H1 (cell line): Measurements from ENCODE around the gene CFAP157. TPM values are rescaled to one million over a fixed set of nuclear protein-coding genes. Genes with fewer than 3 reads are reported as not detected.

ENCODE experiments used
- CTCF ChIA-PET: fragments of 300-600 bp; sonication (Branson Sonifier 250); formaldehyde crosslinking; loops from one replicate; lab custom pipeline; 2021; ENCODE audit not compliant: partially characterized antibody; lab: Charles Lee
- POLR2A ChIA-PET: fragments of 300-600 bp; sonication (Branson Sonifier 250); formaldehyde crosslinking; loops from one replicate; lab custom pipeline; 2021; ENCODE audit warnings: inconsistent platforms; ENCODE audit not compliant: partially characterized antibody; lab: Charles Lee
- DNase-seq, 2 experiments: peaks; one replicate each; pipeline versions ENCODE4 v3.0.0 to v3.0.0-alpha.2; 2010 to 2022; ENCODE audit warnings: low spot score in 2 of 2, low read depth in 1 of 2, mixed read lengths in 1 of 2
- FAIRE-seq: peaks from 2 replicates; lab custom pipeline; 2011; peaks lifted over from hg19 to GRCh38; lab: Jason Lieb, UNC
- H2AFZ ChIP-seq: 2 replicates; pipeline ENCODE4 v1.8.1; 2012; ENCODE audit warnings: low read length, inconsistent platforms
- H2AK5ac ChIP-seq: 2 replicates; pipeline ENCODE4 v1.6.1; 2013; ENCODE audit warnings: low read depth, low read length
- H2BK120ac ChIP-seq: replicated peaks from 2 replicates; pipeline ENCODE3; 2013; ENCODE audit warnings: low read depth, low read length, inconsistent platforms
- H2BK12ac ChIP-seq: 2 replicates; pipeline ENCODE4 v1.6.1; 2013; ENCODE audit warnings: low read depth, low read length
- H2BK15ac ChIP-seq: 2 replicates; pipeline ENCODE4 v1.6.1; 2013; ENCODE audit warnings: low read length
- H2BK20ac ChIP-seq: 2 replicates; pipeline ENCODE4 v1.6.1; 2013; ENCODE audit warnings: low read length
- H2BK5ac ChIP-seq: 2 replicates; pipeline ENCODE4 v1.6.1; 2013; ENCODE audit warnings: low read depth, low read length
- H3K14ac ChIP-seq: 2 replicates; pipeline ENCODE4 v1.6.1; 2013; ENCODE audit warnings: inconsistent platforms; ENCODE audit not compliant: insufficient read length
- H3K18ac ChIP-seq: 2 replicates; pipeline ENCODE4 v1.6.1; 2013; ENCODE audit warnings: low read length; ENCODE audit errors: extremely low read depth
- H3K23ac ChIP-seq: 2 replicates; pipeline ENCODE4 v1.6.1; 2013; ENCODE audit warnings: inconsistent platforms; ENCODE audit not compliant: insufficient read length
- H3K23me2 ChIP-seq: 2 replicates; pipeline ENCODE4 v1.6.1; 2013; ENCODE audit warnings: low read depth, low read length
- H3K27ac ChIP-seq: 2 replicates; pipeline ENCODE4 v1.6.1; 2011; ENCODE audit warnings: low read depth, low read length, inconsistent platforms
- H3K27me3 ChIP-seq, 4 experiments: replicated peaks in 1 of 4; 1 replicate in 1 of 4; 2 replicates in 3 of 4; pipeline versions ENCODE4 v1.6.1 to v1.8.1; 2011 to 2013; ENCODE audit warnings: low read length in 3 of 4, mild to moderate bottlenecking in 3 of 4, inconsistent platforms in 2 of 4, mixed read lengths in 2 of 4, moderate library complexity in 1 of 4; ENCODE audit not compliant: control insufficient read depth in 3 of 4, insufficient read depth in 3 of 4; ENCODE audit errors: extremely low read depth in 1 of 4
- H3K36me3 ChIP-seq, 4 experiments: 2 replicates each; pipeline versions ENCODE4 v1.6.1 to v1.8.1; 2011 to 2013; ENCODE audit warnings: mild to moderate bottlenecking in 4 of 4, low read length in 3 of 4, moderate library complexity in 2 of 4, control low read depth in 1 of 4, inconsistent platforms in 1 of 4; ENCODE audit not compliant: insufficient read depth in 4 of 4, control insufficient read depth in 2 of 4
- H3K4ac ChIP-seq: replicated peaks from 2 replicates; pipeline ENCODE3; 2013; ENCODE audit warnings: low read length, low read depth, mixed read lengths, inconsistent platforms; ENCODE audit not compliant: insufficient read length
- H3K4me1 ChIP-seq, 4 experiments: replicated peaks in 1 of 4; 1 replicate in 1 of 4; 2 replicates in 3 of 4; pipeline versions ENCODE4 v1.6.1 to v1.8.1; 2011 to 2013; ENCODE audit warnings: low read length in 3 of 4, inconsistent platforms in 2 of 4, mixed read lengths in 1 of 4; ENCODE audit not compliant: insufficient read depth in 4 of 4, control insufficient read depth in 3 of 4
- H3K4me2 ChIP-seq, 2 experiments: 2 replicates each; pipeline versions ENCODE4 v1.6.1 to v1.8.1; 2011 to 2013; ENCODE audit warnings: low read depth in 2 of 2, low read length in 2 of 2, control low read depth in 1 of 2, inconsistent platforms in 1 of 2, mild to moderate bottlenecking in 1 of 2; ENCODE audit not compliant: insufficient read depth in 1 of 2
- H3K4me3 ChIP-seq, 4 experiments: fragments of 200-600, 300-600 bp in 1 of 4; sonication (generic), shearing (Covaris generic), sonication (Bioruptor Twin) in 1 of 4; 2 replicates each; pipeline versions ENCODE4 v1.5.1 to v1.8.1; 2011 to 2016; ENCODE audit warnings: low read length in 4 of 4, low read depth in 3 of 4, control low read depth in 2 of 4, inconsistent platforms in 2 of 4, mild to moderate bottlenecking in 2 of 4, mixed read lengths in 1 of 4, moderate library complexity in 1 of 4; ENCODE audit not compliant: insufficient read depth in 2 of 4; ENCODE audit errors: extremely low read depth in 1 of 4
- H3K56ac ChIP-seq: replicated peaks from 2 replicates; pipeline ENCODE3; 2013; ENCODE audit warnings: low read depth, mild to moderate bottlenecking, mixed read lengths, low read length, inconsistent platforms; ENCODE audit not compliant: insufficient read length
- H3K79me1 ChIP-seq: 2 replicates; pipeline ENCODE4 v1.6.1; 2013; ENCODE audit warnings: low read depth, low read length, control low read depth
- H3K79me2 ChIP-seq, 2 experiments: 2 replicates each; pipeline versions ENCODE4 v1.6.1 to v1.8.1; 2012 to 2013; ENCODE audit warnings: low read length in 2 of 2, mild to moderate bottlenecking in 2 of 2, inconsistent platforms in 1 of 2; ENCODE audit not compliant: insufficient read depth in 2 of 2, control insufficient read depth in 1 of 2
- H3K9ac ChIP-seq, 4 experiments: replicated peaks in 1 of 4; 1 replicate in 1 of 4; 2 replicates in 3 of 4; pipeline versions ENCODE4 v1.6.1 to v1.8.1; 2011 to 2013; ENCODE audit warnings: low read depth in 3 of 4, low read length in 3 of 4, control low read depth in 2 of 4, mild to moderate bottlenecking in 2 of 4, moderate library complexity in 2 of 4, inconsistent platforms in 1 of 4; ENCODE audit errors: extremely low read depth in 1 of 4
- H3K9me3 ChIP-seq, 2 experiments: 2 replicates each; pipeline versions ENCODE4 v1.6.1 to v1.8.1; 2012 to 2013; ENCODE audit warnings: mild to moderate bottlenecking in 2 of 2, moderate library complexity in 2 of 2, control low read depth in 1 of 2, inconsistent platforms in 1 of 2, low read depth in 1 of 2, low read length in 1 of 2, mixed read lengths in 1 of 2; ENCODE audit not compliant: insufficient read depth in 2 of 2
- H4K20me1 ChIP-seq, 2 experiments: replicated peaks in 1 of 2; 2 replicates each; pipeline versions ENCODE3 to v1.8.1; 2011 to 2013; ENCODE audit warnings: inconsistent platforms in 2 of 2, low read length in 2 of 2, mild to moderate bottlenecking in 1 of 2; ENCODE audit not compliant: insufficient read depth in 2 of 2, control insufficient read depth in 1 of 2
- H4K5ac ChIP-seq: 2 replicates; pipeline ENCODE4 v1.6.1; 2013; ENCODE audit warnings: low read length, low read depth, mixed read lengths, inconsistent platforms; ENCODE audit not compliant: insufficient read length
- H4K8ac ChIP-seq: 2 replicates; pipeline ENCODE4 v1.8.0; 2013; ENCODE audit warnings: mild to moderate bottlenecking, moderate library complexity, low read length, inconsistent platforms; ENCODE audit not compliant: insufficient read depth; ENCODE audit errors: extremely low read depth
- H4K91ac ChIP-seq: replicated peaks from 2 replicates; pipeline ENCODE3; 2013; ENCODE audit warnings: low read length, mixed read lengths, inconsistent platforms; ENCODE audit not compliant: insufficient read length
- PHF8 ChIP-seq: fragments of 200-600 bp; sonication (generic); conservative IDR thresholded peaks from 2 replicates; pipeline ENCODE4 v1.7.1; 2012; ENCODE audit warnings: low read depth, mild to moderate bottlenecking, inconsistent platforms, low read length, moderate library complexity
- POU5F1 ChIP-seq: IDR thresholded peaks from 2 replicates; pipeline ENCODE4 v1.6.1; 2011; ENCODE audit warnings: low read depth, mild to moderate bottlenecking, low read length, moderate library complexity
- WGBS, 2 experiments: shearing (Covaris generic) in 1 of 2; methylation state at CpG; one replicate each; pipeline versions ENCODE4 v1.1.6 to v1.1.7; 2013 to 2015; ENCODE audit warnings: low lambda C conversion rate in 2 of 2, mixed read lengths in 2 of 2, inconsistent platforms in 1 of 2, low coverage in 1 of 2, missing lambda C conversion rate in 1 of 2; ENCODE audit not compliant: insufficient replicate concordance in 2 of 2, insufficient coverage in 1 of 2, insufficient read length in 1 of 2; ENCODE audit errors: extremely low coverage in 1 of 2, missing lambda C conversion rate in 1 of 2; 5-methylcytosine and 5-hydroxymethylcytosine counted together
- polyA plus RNA-seq, 7 experiments: library from polyadenylated mRNA; depleted of rRNA in 3 of 7; stranded (reverse) in 5 of 7; unstranded in 2 of 7; fragments of >200 nt in 5 of 7; fragments of 200-250 nt in 2 of 7; gene quantifications; 1 replicate in 5 of 7; 2 replicates in 1 of 7; 4 replicates in 1 of 7; pipeline versions ENCODE4 v1.2.1 to v1.2.3, GENCODE V29; 2011 to 2013; ENCODE audit warnings: missing spikeins in 2 of 7, mixed read lengths in 2 of 7
- total RNA-seq: library from RNA; stranded (reverse); fragmentation: NEBNext Ultra II Directional; extraction: Animal tissue kit (Norgen Biotek cat#: 25700); gene quantifications from 2 replicates; pipeline ENCODE4 v1.2.1, GENCODE V29; 2021
- TF ChIP-seq, protein P1 (sequence below): IDR thresholded peaks from 2 replicates; pipeline ENCODE4 v1.6.1; 2012; ENCODE audit warnings: inconsistent platforms
- TF ChIP-seq, protein P2 (sequence below): IDR thresholded peaks from 2 replicates; pipeline ENCODE4 v1.6.1; 2011; ENCODE audit warnings: low read depth, mild to moderate bottlenecking, low read length; ENCODE audit not compliant: insufficient read depth

The CFAP157 gene
- total and polyA plus RNA-seq, 2 of the 8 experiments (the other 6 are each of a cell fraction or from before 2014, with no cell fraction given): not detected

DNA sequence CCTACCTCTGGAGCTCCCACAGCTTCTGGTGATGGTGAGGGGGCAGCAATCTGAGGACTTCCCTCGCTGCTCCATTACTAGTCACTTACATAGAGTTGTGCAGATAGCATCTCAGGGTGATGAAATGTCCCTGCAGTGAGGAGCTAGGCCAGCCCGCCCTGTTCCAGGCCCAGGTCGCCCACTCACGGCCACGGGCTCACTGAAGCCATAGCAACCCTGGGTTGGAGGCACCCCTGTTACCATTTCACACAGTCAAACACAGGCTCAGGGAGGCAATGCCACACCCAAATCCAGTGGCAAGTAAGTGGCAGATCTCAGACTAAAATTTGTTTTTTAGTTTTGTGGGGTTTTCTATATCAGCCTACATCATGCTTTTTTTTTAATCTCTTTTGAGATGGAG, 52.1 kb downstream of the CFAP157 start:
- Histone ChIP-seq H3K14ac (no peak overlapping the region), H2BK15ac (no peak overlapping the region), H2AK5ac (no peak overlapping the region), H3K4me1 (peaks cover 0 to 14% (median 11%) of the 10 kb centered on the region in 4 experiments; a peak in 6 of 7 replicates), H3K9ac (no peak overlapping the region), H3K23me2 (peaks cover 13% of the 10 kb centered on the region; the same call in 1 of the 2 replicates), H3K27me3 (peaks cover 0 to 11% (median 6%) of the 10 kb centered on the region in 4 experiments; a peak in 6 of 7 replicates), H4K8ac (no peak overlapping the region), H3K4me3 (no peak overlapping the region), H4K91ac (no peak overlapping the region), H4K5ac (no peak overlapping the region), H3K36me3 (no peaks in the 10 kb centered on the region), H3K18ac (no peak overlapping the region), H4K20me1 (peaks cover 0 to under 1% of the 10 kb centered on the region in 2 experiments), H2BK5ac (no peak overlapping the region), H2BK20ac (no peak overlapping the region), H3K79me1 (no peaks in the 10 kb centered on the region), H3K79me2 (no peaks in the 10 kb centered on the region), H3K9me3 (no peaks in the 10 kb centered on the region), H3K27ac (no peak overlapping the region), H2AFZ (no peak overlapping the region), H2BK12ac (no peak overlapping the region), H3K4ac (no peak overlapping the region), H3K56ac (no peak overlapping the region), H3K23ac (no peak overlapping the region), H2BK120ac (no peak overlapping the region), H3K4me2 (no peak overlapping the region)
- no peak for FAIRE-seq
- 91% methylated on average over 5 of the region's 5 CpGs; no CpG with 5 or more reads in 1 of the 2 experiments for WGBS, 2 experiments
- no peak for DNase-seq
- TF ChIP-seq, protein P1, sequence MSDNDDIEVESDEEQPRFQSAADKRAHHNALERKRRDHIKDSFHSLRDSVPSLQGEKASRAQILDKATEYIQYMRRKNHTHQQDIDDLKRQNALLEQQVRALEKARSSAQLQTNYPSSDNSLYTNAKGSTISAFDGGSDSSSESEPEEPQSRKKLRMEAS: no peak
- TF ChIP-seq PHF8 (no peak), POU5F1 (no peak)
- TF ChIP-seq, protein P2, sequence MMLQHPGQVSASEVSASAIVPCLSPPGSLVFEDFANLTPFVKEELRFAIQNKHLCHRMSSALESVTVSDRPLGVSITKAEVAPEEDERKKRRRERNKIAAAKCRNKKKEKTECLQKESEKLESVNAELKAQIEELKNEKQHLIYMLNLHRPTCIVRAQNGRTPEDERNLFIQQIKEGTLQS: no peak
- POLR2A ChIA-PET: interaction anchor here (0.5 to 1.1 kb wide), 2 partner anchors 26 to 28 kb away, joined by 3 read pairs; no protein-coding TSS in a partner anchor
- CTCF ChIA-PET: interaction anchor here (0.8 to 1.8 kb wide), 8 partner anchors 8 to 163 kb away, joined by 3 to 7 read pairs (median 4); no protein-coding TSS in a partner anchor
